Measurements from ENCODE around the gene TRIM71. TPM values are rescaled to one million over a fixed set of nuclear protein-coding genes. Genes with fewer than 3 reads are reported as not detected.

Gene TRIM71
- total RNA-seq, 1 donor from 2014 or later: 106 TPM

DNA sequence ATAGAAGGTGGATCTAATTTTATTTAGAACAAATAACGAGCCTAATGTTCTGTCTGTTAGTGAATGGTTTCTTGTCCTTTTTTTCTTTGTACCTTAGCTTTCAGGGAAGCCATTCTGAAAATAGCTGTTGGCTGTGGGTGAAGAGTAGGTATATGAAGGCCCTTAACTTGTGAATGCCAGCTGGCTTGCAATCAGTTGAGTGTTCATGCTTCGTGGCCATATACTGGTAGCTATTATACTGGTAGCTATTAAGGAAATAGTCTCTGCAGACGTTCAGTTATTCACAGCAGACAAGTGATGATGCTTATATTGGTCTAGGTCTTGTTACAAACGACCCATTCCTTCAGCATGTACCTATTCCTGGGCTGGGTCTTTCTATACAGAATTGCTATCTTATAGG, 18.8 kb downstream of the TRIM71 start:
- no peak overlapping the region for H3K4me3 Mint-ChIP-seq
- peak overlapping the region; percentile 36 for H3K4me3 ChIP-seq

DNA sequence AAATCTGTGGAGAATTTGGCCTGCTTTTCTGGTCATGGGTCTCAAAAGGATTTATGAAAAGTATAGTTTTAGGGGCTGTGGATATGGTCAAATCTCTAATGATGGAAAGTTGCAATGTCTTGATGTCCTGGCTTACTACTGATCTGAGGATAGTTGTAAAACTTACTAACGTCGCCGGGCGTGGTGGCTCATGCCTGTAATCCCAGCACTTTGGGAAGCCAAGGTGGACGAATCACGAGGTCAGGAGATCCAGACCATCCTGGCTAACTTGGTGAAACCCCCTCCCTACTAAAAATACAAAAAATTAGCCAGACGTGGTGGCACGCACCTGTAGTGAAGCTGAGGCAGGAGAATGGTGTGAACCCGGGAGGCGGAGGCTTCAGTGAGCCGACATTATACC, 19.6 kb downstream of the TRIM71 start:
- peaks cover 92% of the 10 kb centered on the region for H3K4me1 Mint-ChIP-seq
- peaks cover 98% of the 10 kb centered on the region for H3F3A ChIP-seq (ENCODE audit: low read depth)
- peaks cover 8% of the 10 kb centered on the region for H3K27me3 Mint-ChIP-seq (ENCODE audit: insufficient read depth, low read depth)
- peak overlapping the region; percentile 98 for H3K27ac ChIP-seq
- peaks cover 100% of the 10 kb centered on the region for H4K20me1 ChIP-seq (ENCODE audit: low read depth)
- H3K36me3 Mint-ChIP-seq: peaks cover under 1% of the 10 kb centered on the region
- no peak overlapping the region for H2AFZ ChIP-seq (replicated peaks)
- H3K27ac Mint-ChIP-seq: peak overlapping the region; percentile 66
- peaks cover 100% of the 10 kb centered on the region for H3K79me2 ChIP-seq (ENCODE audit: low read depth)
- H3K4me3 ChIP-seq: peak overlapping the region; percentile 36
- H3K4me1 ChIP-seq: peaks cover 100% of the 10 kb centered on the region
- H3K36me3 ChIP-seq: no peaks in the 10 kb centered on the region
- TF ChIP-seq, protein P1, sequence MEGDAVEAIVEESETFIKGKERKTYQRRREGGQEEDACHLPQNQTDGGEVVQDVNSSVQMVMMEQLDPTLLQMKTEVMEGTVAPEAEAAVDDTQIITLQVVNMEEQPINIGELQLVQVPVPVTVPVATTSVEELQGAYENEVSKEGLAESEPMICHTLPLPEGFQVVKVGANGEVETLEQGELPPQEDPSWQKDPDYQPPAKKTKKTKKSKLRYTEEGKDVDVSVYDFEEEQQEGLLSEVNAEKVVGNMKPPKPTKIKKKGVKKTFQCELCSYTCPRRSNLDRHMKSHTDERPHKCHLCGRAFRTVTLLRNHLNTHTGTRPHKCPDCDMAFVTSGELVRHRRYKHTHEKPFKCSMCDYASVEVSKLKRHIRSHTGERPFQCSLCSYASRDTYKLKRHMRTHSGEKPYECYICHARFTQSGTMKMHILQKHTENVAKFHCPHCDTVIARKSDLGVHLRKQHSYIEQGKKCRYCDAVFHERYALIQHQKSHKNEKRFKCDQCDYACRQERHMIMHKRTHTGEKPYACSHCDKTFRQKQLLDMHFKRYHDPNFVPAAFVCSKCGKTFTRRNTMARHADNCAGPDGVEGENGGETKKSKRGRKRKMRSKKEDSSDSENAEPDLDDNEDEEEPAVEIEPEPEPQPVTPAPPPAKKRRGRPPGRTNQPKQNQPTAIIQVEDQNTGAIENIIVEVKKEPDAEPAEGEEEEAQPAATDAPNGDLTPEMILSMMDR (IDR thresholded peaks at IDR 0.05): no peak
- TF ChIP-seq EZH2 (IDR thresholded peaks at IDR 0.05): no peak
- TF ChIP-seq EZH2phosphoT487 (IDR thresholded peaks at IDR 0.05): no peak
- peak overlapping the region; percentile 81 for H3K4me2 ChIP-seq
- H3K9me3 ChIP-seq (ENCODE audit: low read depth): no peaks in the 10 kb centered on the region
- DNase-seq (ENCODE audit: low spot score): no peak
- no peak overlapping the region for H3K4me3 Mint-ChIP-seq
- H3K27me3 ChIP-seq: no peaks in the 10 kb centered on the region
- H3K9me3 Mint-ChIP-seq: no peaks in the 10 kb centered on the region
- H3K9ac ChIP-seq: peak overlapping the region; percentile 32

More for the DNA sequence above, 18.8 kb downstream of the TRIM71 start:
- Histone ChIP-seq H3K4me1 (peaks cover 93% of the 10 kb centered on the region), H3F3A (ENCODE audit: low read depth) (peaks cover 98% of the 10 kb centered on the region), H3K27ac (peak overlapping the region; percentile 98), H3K27me3 (no peaks in the 10 kb centered on the region), H3K79me2 (ENCODE audit: low read depth) (peaks cover 100% of the 10 kb centered on the region), H4K20me1 (ENCODE audit: low read depth) (peaks cover 100% of the 10 kb centered on the region), H3K9me3 (ENCODE audit: low read depth) (no peaks in the 10 kb centered on the region), H2AFZ (replicated peaks) (no peak overlapping the region), H3K36me3 (peaks cover 3% of the 10 kb centered on the region), H3K4me2 (peak overlapping the region; percentile 81), H3K9ac (no peak overlapping the region)
- Mint-ChIP-seq H3K27ac (no peak overlapping the region), H3K36me3 (peaks cover 5% of the 10 kb centered on the region), H3K4me1 (peaks cover 91% of the 10 kb centered on the region), H3K27me3 (ENCODE audit: insufficient read depth, low read depth) (peaks cover 8% of the 10 kb centered on the region), H3K9me3 (no peaks in the 10 kb centered on the region)
- TF ChIP-seq EZH2phosphoT487 (IDR thresholded peaks at IDR 0.05) (no peak), EZH2 (IDR thresholded peaks at IDR 0.05) (no peak)
- TF ChIP-seq, protein P1 (IDR thresholded peaks at IDR 0.05): no peak
- no peak for DNase-seq (ENCODE audit: low spot score)

DNA sequence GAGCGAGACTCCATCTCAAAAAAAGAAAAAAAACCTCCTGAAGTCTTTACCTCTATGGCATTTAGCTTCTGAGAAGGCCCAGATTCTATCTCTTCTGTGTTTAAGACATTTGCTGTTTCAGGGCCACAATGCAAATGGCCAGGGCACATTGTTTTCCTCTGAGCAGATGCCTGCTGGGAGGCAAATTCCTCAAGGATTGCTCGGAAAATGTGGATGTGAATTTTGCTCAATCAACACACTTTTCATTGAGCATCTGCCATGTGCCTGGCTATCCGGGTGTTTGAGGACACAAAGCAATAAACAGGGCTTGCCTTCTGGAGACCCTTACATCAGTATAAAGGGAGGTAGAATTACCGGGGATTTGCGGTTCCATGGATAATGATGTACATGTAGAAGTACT, 20.0 kb downstream of the TRIM71 start:
- DNase-seq (ENCODE audit: low spot score): peak; percentile 63
- Histone ChIP-seq H3K9ac (peak overlapping the region; percentile 32), H3K9me3 (ENCODE audit: low read depth) (no peaks in the 10 kb centered on the region), H2AFZ (replicated peaks) (no peak overlapping the region), H3K36me3 (no peaks in the 10 kb centered on the region), H3K4me3 (peak overlapping the region; percentile 36), H3K4me1 (peaks cover 100% of the 10 kb centered on the region), H3K4me2 (peak overlapping the region; percentile 81), H3K27me3 (no peaks in the 10 kb centered on the region), H3F3A (ENCODE audit: low read depth) (peaks cover 98% of the 10 kb centered on the region), H3K79me2 (ENCODE audit: low read depth) (peaks cover 100% of the 10 kb centered on the region), H4K20me1 (ENCODE audit: low read depth) (peaks cover 100% of the 10 kb centered on the region), H3K27ac (peak overlapping the region; percentile 98)
- Mint-ChIP-seq H3K4me3 (no peak overlapping the region), H3K27ac (peak overlapping the region; percentile 66), H3K9me3 (no peaks in the 10 kb centered on the region), H3K4me1 (peaks cover 92% of the 10 kb centered on the region), H3K27me3 (ENCODE audit: insufficient read depth, low read depth) (peaks cover 8% of the 10 kb centered on the region), H3K36me3 (no peaks in the 10 kb centered on the region)
- TF ChIP-seq EZH2 (IDR thresholded peaks at IDR 0.05) (no peak), EZH2phosphoT487 (IDR thresholded peaks at IDR 0.05) (no peak)
- TF ChIP-seq, protein P1 (IDR thresholded peaks at IDR 0.05): no peak
